MCF 10A (cell line): ENCODE data around the gene COL4A1. TPM values are rescaled to one million over a fixed set of nuclear protein-coding genes. Genes with fewer than 3 reads are reported as not detected.

Experiments
- BruUV-seq: library from RNA; stranded (reverse); fragments of 400-500 nt; replicated peaks from 2 replicates; lab custom pipeline; 2021; lab: Mats Ljungman, UMichigan
- CTCF ChIA-PET: fragments of 300-600 bp; sonication (Branson Sonifier 250); formaldehyde crosslinking; extraction: SDS; loops from one replicate; lab custom pipeline; 2021; ENCODE audit warnings: antibody characterized with exemption, inconsistent platforms; lab: Yijun Ruan, JAX
- POLR2A ChIA-PET: fragments of 300-600, 350-650 bp; sonication (Branson Sonifier 250); formaldehyde crosslinking; extraction: SDS; loops from one replicate; lab custom pipeline; 2020; ENCODE audit warnings: antibody characterized with exemption, inconsistent platforms; lab: Yijun Ruan, JAX
- DNase-seq: peaks from one replicate; pipeline ENCODE4 v3.0.0-alpha.2; 2018; ENCODE audit not compliant: unreplicated experiment
- H3K27ac Mint-ChIP-seq: one replicate; pipeline ENCODE4 v1.8.0; 2022; ENCODE audit warnings: mild to moderate bottlenecking, low read depth, mixed read lengths; ENCODE audit not compliant: unreplicated experiment
- H3K27me3 Mint-ChIP-seq: one replicate; pipeline ENCODE4 v1.8.0; 2022; ENCODE audit warnings: mixed read lengths; ENCODE audit not compliant: insufficient read depth, unreplicated experiment
- H3K36me3 Mint-ChIP-seq: one replicate; pipeline ENCODE4 v1.8.0; 2022; ENCODE audit warnings: mild to moderate bottlenecking, moderate library complexity, mixed read lengths; ENCODE audit not compliant: insufficient read depth, unreplicated experiment
- H3K4me1 Mint-ChIP-seq: one replicate; pipeline ENCODE4 v1.8.0; 2022; ENCODE audit warnings: mixed read lengths; ENCODE audit not compliant: insufficient read depth, unreplicated experiment
- H3K4me3 Mint-ChIP-seq: one replicate; pipeline ENCODE4 v1.8.0; 2022; ENCODE audit warnings: mild to moderate bottlenecking, moderate library complexity, mixed read lengths; ENCODE audit not compliant: unreplicated experiment
- H3K9me3 Mint-ChIP-seq: one replicate; pipeline ENCODE4 v1.8.0; 2022; ENCODE audit warnings: mixed read lengths; ENCODE audit not compliant: unreplicated experiment
- CTCF ChIP-seq: fragments of 200-600 bp; IDR thresholded peaks from one replicate; pipeline ENCODE4 v1.8.0; 2022; ENCODE audit warnings: antibody characterized with exemption, mild to moderate bottlenecking; ENCODE audit not compliant: unreplicated experiment
- intact Hi-C: fragments of 100-400 bp; cut with micrococcal nuclease; formaldehyde crosslinking; loops from 2 replicates; pipeline ENCODE4 v1.14.1; 2022
- total RNA-seq: library from RNA; stranded (reverse); gene quantifications from 2 replicates; pipeline ENCODE4 v1.2.3, GENCODE V29; 2022

COL4A1 gene
- total RNA-seq, 1 experiment from 2014 or later = 42.1 TPM

GRCh38 chr13:110337247-110337646 is 30.3 kb upstream of the COL4A1 start:
- Mint-ChIP-seq H3K9me3 (no peaks in the 10 kb centered on the region), H3K36me3 (peaks cover 4% of the 10 kb centered on the region), H3K4me1 (peaks cover 15% of the 10 kb centered on the region), H3K27ac (no peak overlapping the region), H3K4me3 (no peak overlapping the region), H3K27me3 (no peaks in the 10 kb centered on the region)
- BruUV-seq = no TSS peak
- ChIA-PET CTCF (no interaction called here), POLR2A (no interaction called here)
- intact Hi-C loops = no loop called here
- no peak for TF ChIP-seq CTCF
- no peak for DNase-seq

GRCh38 chr13:110336681-110337080 is 29.7 kb upstream of the COL4A1 start:
- H3K4me1 Mint-ChIP-seq = peaks cover 15% of the 10 kb centered on the region
- peaks cover 4% of the 10 kb centered on the region for H3K36me3 Mint-ChIP-seq

GRCh38 chr13:110336108-110336507 is 29.2 kb upstream of the COL4A1 start:
- CTCF ChIA-PET = no interaction called here
- H3K4me3 Mint-ChIP-seq = no peak overlapping the region
- POLR2A ChIA-PET = no interaction called here
- peaks cover 15% of the 10 kb centered on the region for H3K4me1 Mint-ChIP-seq
- BruUV-seq = no TSS peak
- H3K36me3 Mint-ChIP-seq = peaks cover 4% of the 10 kb centered on the region
- no peak for DNase-seq
- no peak for TF ChIP-seq CTCF
- intact Hi-C loops = no loop called here
- no peaks in the 10 kb centered on the region for H3K9me3 Mint-ChIP-seq
- no peaks in the 10 kb centered on the region for H3K27me3 Mint-ChIP-seq
- no peak overlapping the region for H3K27ac Mint-ChIP-seq

More at GRCh38 chr13:110336681-110337080, 29.7 kb upstream of the COL4A1 start:
- Mint-ChIP-seq H3K9me3 (no peaks in the 10 kb centered on the region), H3K27ac (no peak overlapping the region), H3K27me3 (no peaks in the 10 kb centered on the region), H3K4me3 (no peak overlapping the region)
- TF ChIP-seq CTCF = no peak
- CTCF ChIA-PET = no interaction called here
- intact Hi-C loops = no loop called here
- POLR2A ChIA-PET = no interaction called here
- DNase-seq = no peak
- BruUV-seq = no TSS peak

GRCh38 chr13:110334841-110335490 is 28.0 kb upstream of the COL4A1 start:
- H3K9me3 Mint-ChIP-seq = no peaks in the 10 kb centered on the region
- H3K27ac Mint-ChIP-seq = peak overlapping the region; percentile 57

More at GRCh38 chr13:110334841-110335490, 28.0 kb upstream of the COL4A1 start:
- POLR2A ChIA-PET = no interaction called here
- TF ChIP-seq CTCF = no peak
- Mint-ChIP-seq H3K36me3 (peaks cover 4% of the 10 kb centered on the region), H3K27me3 (no peaks in the 10 kb centered on the region), H3K4me1 (peaks cover 4% of the 10 kb centered on the region), H3K4me3 (no peak overlapping the region)
- CTCF ChIA-PET = interaction anchor here (0.7 kb wide), 1 partner anchor 11 kb away, joined by 4 read pairs; no protein-coding TSS in a partner anchor
- BruUV-seq = no TSS peak
- DNase-seq = no peak
- intact Hi-C loops = no loop called here
